Measurements from ENCODE around the gene PAK3. TPM values are rescaled to one million over a fixed set of nuclear protein-coding genes. Genes with fewer than 3 reads are reported as not detected.

The PAK3 gene
- total and polyA plus RNA-seq, 2 experiments from 2014 or later: 2.4 to 2.9 TPM

- H4K20me1 ChIP-seq (ENCODE audit: insufficient read depth, poor library complexity, severe bottlenecking): no peaks in the 10 kb centered on the region
- H3K79me2 ChIP-seq: no peaks in the 10 kb centered on the region
- no peaks in the 10 kb centered on the region for H3K9me2 ChIP-seq (replicated peaks; ENCODE audit: insufficient read depth)
- 80% methylated on average over 2 of the region's 2 CpGs for WGBS (ENCODE audit: low lambda C conversion rate, missing lambda C conversion rate)
- no peak overlapping the region for H3K4me3 ChIP-seq
- H3K4me1 ChIP-seq (ENCODE audit: insufficient read depth): no peaks in the 10 kb centered on the region
- no peak for DNase-seq (ENCODE audit: low spot score)
- no peak overlapping the region for H3K27ac ChIP-seq
- no peaks in the 10 kb centered on the region for H3K9me3 ChIP-seq (ENCODE audit: low read depth)
- TF ChIP-seq CTCF (IDR thresholded peaks at IDR 0.05; ENCODE audit: poor library complexity) (peak; percentile 23), EZH2phosphoT487 (IDR thresholded peaks at IDR 0.05; ENCODE audit: low read depth, severe bottlenecking, unreplicated experiment) (no peak)
- H3K27me3 ChIP-seq: no peaks in the 10 kb centered on the region
- no peak overlapping the region for H3K4me2 ChIP-seq
- no peak overlapping the region for H2AFZ ChIP-seq
- no peaks in the 10 kb centered on the region for H3K36me3 ChIP-seq (replicated peaks; ENCODE audit: insufficient read depth, low read depth)
These were observed 168.4 kb downstream of the PAK3 start for GRCh38 chrX:111264385-111264784.

DNA sequence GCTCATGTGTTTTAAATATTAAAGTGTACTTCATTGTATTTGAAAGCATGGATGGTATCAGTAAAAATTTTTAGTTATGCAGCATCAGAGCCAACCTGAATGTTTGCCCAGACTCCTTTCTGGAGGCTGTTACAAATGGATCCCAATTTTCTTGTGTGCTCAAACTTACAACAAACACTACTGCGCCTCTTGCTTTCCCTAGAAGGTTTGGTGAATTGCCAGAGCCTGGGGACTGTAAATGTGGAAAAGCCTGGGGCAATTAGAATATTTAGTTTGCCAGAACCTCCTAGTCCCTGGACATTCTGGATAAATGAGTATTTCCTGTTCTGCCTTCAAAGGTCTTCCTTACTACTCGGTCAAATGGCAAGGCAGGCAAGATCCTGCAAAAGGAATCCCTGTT, 169.5 kb downstream of the PAK3 start:
- H3K27me3 ChIP-seq: no peaks in the 10 kb centered on the region
- no peaks in the 10 kb centered on the region for H3K36me3 ChIP-seq (replicated peaks; ENCODE audit: insufficient read depth, low read depth)
- 74% methylated on average over 2 of the region's 2 CpGs for WGBS (ENCODE audit: low lambda C conversion rate, missing lambda C conversion rate)
- no peaks in the 10 kb centered on the region for H3K9me3 ChIP-seq (ENCODE audit: low read depth)
- TF ChIP-seq CTCF (IDR thresholded peaks at IDR 0.05; ENCODE audit: poor library complexity) (no peak), EZH2 (IDR thresholded peaks at IDR 0.05; ENCODE audit: borderline replicate concordance) (no peak), EZH2phosphoT487 (IDR thresholded peaks at IDR 0.05; ENCODE audit: low read depth, severe bottlenecking, unreplicated experiment) (no peak)
- no peak overlapping the region for H3K4me3 ChIP-seq
- H3K9me2 ChIP-seq (replicated peaks; ENCODE audit: insufficient read depth): no peaks in the 10 kb centered on the region
- H3K79me2 ChIP-seq: no peaks in the 10 kb centered on the region
- H3K27ac ChIP-seq: no peak overlapping the region
- no peak overlapping the region for H3K4me2 ChIP-seq
- no peaks in the 10 kb centered on the region for H3K4me1 ChIP-seq (ENCODE audit: insufficient read depth)
- H2AFZ ChIP-seq: no peak overlapping the region
- DNase-seq (ENCODE audit: low spot score): no peak
- no peaks in the 10 kb centered on the region for H4K20me1 ChIP-seq (ENCODE audit: insufficient read depth, poor library complexity, severe bottlenecking)

DNA sequence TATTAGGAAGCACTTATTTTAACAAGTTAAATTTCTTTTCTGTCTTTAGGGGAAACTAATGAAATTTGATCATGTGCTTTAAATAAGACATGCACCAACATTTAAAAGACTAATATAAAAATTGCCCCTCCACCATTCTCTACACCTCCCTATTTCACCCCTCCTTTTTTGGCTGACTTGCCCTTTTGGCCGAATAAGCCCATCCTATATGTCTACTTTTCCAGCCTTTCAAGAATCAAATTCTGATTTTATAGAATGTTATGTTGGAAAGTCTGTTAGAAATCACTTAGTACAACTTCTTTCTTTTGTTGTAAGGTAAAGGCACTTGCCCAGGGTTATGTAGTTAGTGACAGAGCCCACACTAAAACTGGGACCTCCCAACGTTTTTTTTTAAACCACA, 172.5 kb downstream of the PAK3 start:
- no peaks in the 10 kb centered on the region for H3K27me3 ChIP-seq
- H3K9me2 ChIP-seq (replicated peaks; ENCODE audit: insufficient read depth): no peaks in the 10 kb centered on the region
- no peaks in the 10 kb centered on the region for H3K9me3 ChIP-seq (ENCODE audit: low read depth)
- no peak overlapping the region for H3K27ac ChIP-seq
- 35% methylated on average over 2 of the region's 2 CpGs for WGBS (ENCODE audit: low lambda C conversion rate, missing lambda C conversion rate)
- TF ChIP-seq EZH2 (IDR thresholded peaks at IDR 0.05; ENCODE audit: borderline replicate concordance): no peak
- no peak for TF ChIP-seq EZH2phosphoT487 (IDR thresholded peaks at IDR 0.05; ENCODE audit: low read depth, severe bottlenecking, unreplicated experiment)
- no peak for TF ChIP-seq CTCF (IDR thresholded peaks at IDR 0.05; ENCODE audit: poor library complexity)
- no peak overlapping the region for H2AFZ ChIP-seq
- no peaks in the 10 kb centered on the region for H3K36me3 ChIP-seq (replicated peaks; ENCODE audit: insufficient read depth, low read depth)
- H4K20me1 ChIP-seq (ENCODE audit: insufficient read depth, poor library complexity, severe bottlenecking): no peaks in the 10 kb centered on the region
- no peak for DNase-seq (ENCODE audit: low spot score)
- no peak overlapping the region for H3K4me3 ChIP-seq
- no peaks in the 10 kb centered on the region for H3K4me1 ChIP-seq (ENCODE audit: insufficient read depth)
- H3K4me2 ChIP-seq: peak overlapping the region; percentile 70
- no peaks in the 10 kb centered on the region for H3K79me2 ChIP-seq

GRCh38 chrX:111270339-111270738, 174.3 kb downstream of the PAK3 start, which contains the start of gene CAPN6:
Gene CAPN6 (minus strand): TSS chrX:111270483. CDS start chrX:111263936, 6,547 bp downstream.
- peak; percentile 78 for DNase-seq (ENCODE audit: low spot score)
- H3K79me2 ChIP-seq: no peaks in the 10 kb centered on the region
- H3K36me3 ChIP-seq (replicated peaks; ENCODE audit: insufficient read depth, low read depth): no peaks in the 10 kb centered on the region
- H3K4me1 ChIP-seq (ENCODE audit: insufficient read depth): no peaks in the 10 kb centered on the region
- TF ChIP-seq EZH2phosphoT487 (IDR thresholded peaks at IDR 0.05; ENCODE audit: low read depth, severe bottlenecking, unreplicated experiment): no peak
- TF ChIP-seq EZH2 (IDR thresholded peaks at IDR 0.05; ENCODE audit: borderline replicate concordance): no peak
- TF ChIP-seq CTCF (IDR thresholded peaks at IDR 0.05; ENCODE audit: poor library complexity): no peak
- no peaks in the 10 kb centered on the region for H3K27me3 ChIP-seq
- peak within 1 kb of the TSS; percentile 47 for H2AFZ ChIP-seq
- no peaks in the 10 kb centered on the region for H3K9me3 ChIP-seq (ENCODE audit: low read depth)
- H3K9me2 ChIP-seq (replicated peaks; ENCODE audit: insufficient read depth): no peaks in the 10 kb centered on the region
- H4K20me1 ChIP-seq (ENCODE audit: insufficient read depth, poor library complexity, severe bottlenecking): no peaks in the 10 kb centered on the region
- H3K27ac ChIP-seq: peak within 1 kb of the TSS; percentile 18
- peak within 1 kb of the TSS; percentile 4 for H3K4me3 ChIP-seq
- H3K4me2 ChIP-seq: peak within 1 kb of the TSS; percentile 70
- WGBS (ENCODE audit: low lambda C conversion rate, missing lambda C conversion rate): 25% methylated on average over 8 of the region's 8 CpGs
